Dermis microvascular lymphatic vessel endothelial cell (primary cell): ENCODE results near the gene BPIFA1. TPM values are rescaled to one million over a fixed set of nuclear protein-coding genes. Genes with fewer than 3 reads are reported as not detected.

ENCODE experiments used
- DNase-seq, 2 donors: peaks; one replicate each; pipeline versions ENCODE4 v3.0.0 to v3.0.0-alpha.2; 2010; ENCODE audit warnings: low read depth in 2 of 2
- total RNA-seq: library from RNA; depleted of rRNA; stranded (reverse); fragments of >200 nt; gene quantifications from 2 replicates; pipeline ENCODE4 v1.2.1, GENCODE V29; 2014

The BPIFA1 gene
- total RNA-seq, 1 donor from 2014 or later: not detected

DNA sequence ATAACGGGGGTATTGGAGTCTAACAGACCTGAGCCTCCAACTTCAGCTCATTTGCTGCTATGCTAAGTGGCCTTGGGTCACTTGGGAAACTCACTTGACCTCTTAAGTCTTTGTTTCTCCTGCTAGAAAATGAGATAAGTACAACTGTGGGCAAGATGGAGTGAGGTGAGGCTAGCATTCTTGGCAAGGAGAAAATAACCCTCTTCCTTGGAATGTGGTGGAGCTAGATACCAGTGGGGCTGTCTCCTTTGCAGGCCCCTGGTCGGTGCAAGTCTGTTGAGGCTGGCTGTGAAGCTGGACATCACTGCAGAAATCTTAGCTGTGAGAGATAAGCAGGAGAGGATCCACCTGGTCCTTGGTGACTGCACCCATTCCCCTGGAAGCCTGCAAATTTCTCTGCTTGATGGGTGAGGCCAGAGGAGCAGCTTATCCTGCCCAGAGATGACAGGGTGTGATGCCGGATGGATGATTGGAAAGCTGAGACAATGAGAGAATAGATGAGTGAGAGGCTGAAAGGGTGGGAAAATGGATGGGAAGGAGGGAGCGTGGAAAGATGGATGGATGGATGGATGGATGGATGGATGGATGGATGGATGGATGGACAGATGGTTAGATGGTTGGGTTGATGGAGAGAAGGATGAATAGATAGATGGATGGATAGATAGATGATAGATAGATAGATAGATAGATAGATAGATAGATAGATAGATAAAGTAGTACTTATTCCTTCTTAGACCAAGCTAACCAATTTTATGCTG is 4.4 kb downstream of the BPIFA1 start:
- DNase-seq: no peak

DNA sequence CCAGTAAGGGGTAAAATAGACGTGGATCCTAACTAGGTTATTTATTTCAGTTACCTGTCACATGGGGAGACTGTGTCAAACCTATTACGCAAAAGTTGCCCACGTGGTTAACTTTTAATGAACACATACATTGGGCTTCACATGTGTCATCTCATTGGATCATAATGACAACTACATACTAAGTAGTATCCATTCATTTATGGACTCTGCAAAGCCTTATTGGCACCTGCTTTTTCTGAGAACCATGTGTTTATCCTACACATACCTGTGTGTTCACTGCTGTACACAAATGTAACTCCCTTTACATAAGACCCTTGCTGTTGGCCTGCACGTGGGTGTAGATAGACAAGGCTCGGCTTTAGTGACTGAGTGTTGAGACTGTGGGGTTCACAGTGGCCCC is 5.1 kb downstream of the BPIFA1 start:
- no peak for DNase-seq

DNA sequence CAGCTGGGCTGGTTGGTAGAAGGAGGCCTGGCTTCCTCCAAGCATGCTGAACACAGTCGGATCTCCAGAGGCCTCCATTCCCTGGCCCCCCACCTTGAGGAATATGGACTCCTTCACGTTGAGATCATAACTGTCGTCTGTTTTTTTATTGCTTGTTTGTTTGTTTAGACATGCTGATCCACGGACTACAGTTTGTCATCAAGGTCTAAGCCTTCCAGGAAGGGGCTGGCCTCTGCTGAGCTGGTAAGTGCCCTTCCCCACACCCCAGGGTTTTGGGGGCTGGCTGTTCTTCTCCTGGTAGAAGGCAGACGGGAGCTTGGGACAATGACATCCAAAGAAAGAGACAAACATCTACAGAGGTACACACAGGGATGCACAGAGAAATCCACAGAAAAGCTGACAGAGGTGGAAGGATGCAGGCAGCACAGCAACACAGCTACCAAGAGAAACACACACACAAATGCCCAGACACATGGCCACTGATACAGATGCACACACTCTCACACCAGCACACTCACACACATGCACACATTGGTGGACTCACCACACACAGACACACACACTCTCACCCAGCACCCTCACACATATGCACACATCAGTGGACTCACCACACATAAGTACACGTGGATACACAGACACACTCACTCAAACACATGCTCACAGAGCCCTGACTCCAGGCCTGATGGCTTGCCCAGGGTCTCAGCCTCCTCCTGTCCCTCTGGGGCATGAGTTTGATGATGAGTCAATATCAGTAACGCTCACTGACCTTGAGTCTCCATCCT is 6.7 kb downstream of the BPIFA1 start:
- DNase-seq: no peak

DNA sequence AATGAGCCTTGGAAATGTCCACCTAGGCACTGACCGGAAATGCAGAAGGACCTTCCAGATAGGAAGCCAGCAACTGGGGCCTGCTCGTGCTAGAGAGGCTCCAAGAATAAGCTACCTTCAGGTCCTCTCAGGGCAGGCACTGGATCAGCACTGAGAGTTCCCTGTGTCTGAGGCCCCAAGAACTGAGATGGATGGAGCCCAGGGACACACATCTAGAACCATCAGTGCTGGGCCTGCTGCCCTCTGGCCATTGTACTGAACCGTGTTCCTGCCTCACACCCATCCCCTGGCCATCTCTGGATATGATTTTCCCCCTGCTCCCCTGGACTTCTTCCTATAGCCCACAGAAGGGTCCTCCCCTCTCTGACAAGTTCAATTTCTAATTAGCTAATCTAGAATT is 10.3 kb downstream of the BPIFA1 start:
- DNase-seq: no peak

DNA sequence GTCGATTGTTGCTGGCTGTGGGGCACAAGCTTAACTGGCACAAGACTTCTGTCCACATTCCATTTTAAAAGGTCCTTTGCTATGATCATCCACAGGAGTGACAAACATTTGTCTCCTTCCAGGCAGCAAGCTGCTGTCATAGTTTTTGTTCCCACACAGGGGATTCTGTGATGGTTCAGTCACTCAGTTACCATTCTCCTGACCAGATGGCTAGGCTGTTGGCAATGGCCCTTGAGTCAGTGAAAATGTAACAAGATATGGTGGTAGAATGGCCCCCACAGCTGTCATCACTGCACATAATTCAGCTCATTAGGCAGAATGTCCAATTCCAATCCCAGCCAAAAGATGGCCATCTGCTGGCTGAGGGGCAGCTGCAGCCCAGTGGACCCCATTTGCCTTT is 13.7 kb downstream of the BPIFA1 start:
- no peak for DNase-seq

DNA sequence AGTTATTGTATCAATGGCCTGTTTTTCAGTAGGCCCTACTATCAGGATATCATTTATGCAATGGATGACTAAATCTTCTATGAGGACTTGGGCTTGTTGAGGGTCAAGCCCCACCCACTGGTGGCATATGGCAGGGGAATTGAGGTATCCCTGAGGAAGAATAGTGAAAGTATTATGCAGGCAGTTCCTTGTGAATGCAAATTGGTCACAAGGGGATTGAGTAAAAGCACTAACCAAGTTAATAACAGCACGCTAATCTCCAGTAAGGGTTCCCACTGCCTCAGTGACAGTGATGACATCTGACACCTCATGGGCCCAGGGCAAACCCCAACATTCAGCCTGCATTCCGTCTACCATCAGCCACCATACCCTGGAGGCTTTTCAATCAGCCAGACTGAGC is 14.9 kb downstream of the BPIFA1 start:
- DNase-seq: no peak

DNA sequence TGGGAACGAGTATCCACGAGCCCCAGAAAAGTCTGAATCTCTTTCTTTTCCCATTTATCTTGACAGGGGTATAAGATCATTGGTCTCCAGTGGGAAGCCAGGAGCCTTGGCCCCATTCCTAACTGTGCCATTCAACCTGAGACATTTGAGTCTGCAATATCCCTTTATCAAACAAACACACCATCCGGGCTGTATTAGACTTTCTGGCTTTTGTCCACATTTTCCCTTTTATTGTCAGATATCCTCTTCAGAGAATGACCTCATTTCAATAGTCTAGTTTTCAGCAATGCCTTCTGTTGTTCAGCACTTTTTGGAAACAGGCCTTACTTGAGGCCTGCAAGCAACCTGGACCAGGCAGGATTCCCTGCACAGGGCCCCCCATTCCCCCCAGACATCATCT is 15.7 kb downstream of the BPIFA1 start:
- peak; percentile 13 to 43 for DNase-seq

DNA sequence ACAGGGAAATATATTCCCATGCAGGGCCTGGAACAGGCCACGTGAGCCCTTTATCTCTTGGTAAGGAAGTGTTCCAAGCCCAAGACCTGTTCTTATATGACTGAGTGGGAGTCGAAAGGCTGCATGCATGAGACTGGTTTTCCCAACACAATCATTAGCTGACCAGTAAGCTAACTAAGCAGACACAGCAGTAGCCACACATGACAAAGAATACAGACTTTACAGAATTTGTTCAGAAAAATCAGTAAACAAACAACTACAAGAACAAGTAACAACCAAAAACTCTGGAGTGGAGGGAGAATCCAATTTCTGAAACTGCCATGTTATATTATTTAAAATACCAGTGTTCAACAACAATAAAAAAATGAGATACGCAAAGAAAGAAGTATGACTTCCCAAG is 16.7 kb downstream of the BPIFA1 start:
- DNase-seq: no peak

DNA sequence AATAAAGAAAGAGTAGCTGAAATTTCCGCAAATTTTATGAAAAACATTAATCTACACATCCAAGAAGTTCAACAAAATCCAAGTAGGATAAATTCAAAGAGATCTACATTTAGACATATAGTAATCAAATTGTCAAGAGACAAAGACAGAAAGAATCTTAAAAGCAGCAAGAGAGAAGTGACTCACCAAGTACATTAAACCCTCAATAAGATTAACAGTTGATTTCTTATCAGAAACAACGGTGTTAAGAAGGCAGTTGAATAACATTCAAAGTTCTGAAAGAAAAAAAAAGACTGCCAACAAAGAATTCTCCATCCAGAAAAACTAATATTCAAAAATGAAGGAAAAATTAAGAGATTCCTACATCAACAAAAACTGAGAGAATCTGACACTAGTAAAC is 19.2 kb downstream of the BPIFA1 start:
- no peak for DNase-seq

DNA sequence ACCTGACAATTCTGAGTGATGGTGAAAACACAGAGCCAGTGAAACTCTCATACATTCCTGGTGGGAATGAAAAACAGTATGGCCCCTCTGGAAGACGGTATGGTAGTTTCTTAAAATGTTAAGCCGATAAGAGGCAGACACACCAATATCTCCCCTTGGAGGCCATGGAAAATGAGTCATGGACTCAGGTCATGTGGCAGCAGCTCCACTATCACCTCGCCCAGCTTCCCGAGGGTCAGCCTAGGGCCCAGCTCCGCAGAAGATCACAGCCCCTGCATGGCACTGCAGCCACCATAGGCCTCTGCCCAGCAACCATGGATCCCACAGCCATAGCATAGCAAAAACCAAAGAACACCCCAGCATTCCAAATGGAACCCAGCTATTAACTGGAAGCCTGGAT is 21.4 kb downstream of the BPIFA1 start:
- DNase-seq: no peak

DNA sequence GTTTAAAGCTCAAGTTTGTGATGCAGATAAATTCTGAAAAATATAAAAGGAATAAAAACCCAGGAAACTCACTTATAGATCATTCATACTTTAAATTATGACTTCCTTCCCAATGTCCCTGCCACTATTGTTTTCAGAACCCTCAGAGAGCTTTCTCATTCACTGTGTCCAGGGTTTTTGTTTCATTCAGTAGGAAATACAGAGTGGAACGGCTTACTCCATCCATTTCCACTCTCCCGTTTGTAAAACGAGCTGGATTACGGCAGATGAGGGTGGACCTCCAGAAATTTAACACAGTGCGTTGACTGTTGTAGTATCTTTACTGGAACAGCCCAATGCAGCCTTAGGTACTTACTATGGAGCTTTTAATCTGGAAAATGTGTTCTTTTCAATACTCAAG is 23.6 kb downstream of the BPIFA1 start:
- peak; percentile 26 to 56 for DNase-seq

DNA sequence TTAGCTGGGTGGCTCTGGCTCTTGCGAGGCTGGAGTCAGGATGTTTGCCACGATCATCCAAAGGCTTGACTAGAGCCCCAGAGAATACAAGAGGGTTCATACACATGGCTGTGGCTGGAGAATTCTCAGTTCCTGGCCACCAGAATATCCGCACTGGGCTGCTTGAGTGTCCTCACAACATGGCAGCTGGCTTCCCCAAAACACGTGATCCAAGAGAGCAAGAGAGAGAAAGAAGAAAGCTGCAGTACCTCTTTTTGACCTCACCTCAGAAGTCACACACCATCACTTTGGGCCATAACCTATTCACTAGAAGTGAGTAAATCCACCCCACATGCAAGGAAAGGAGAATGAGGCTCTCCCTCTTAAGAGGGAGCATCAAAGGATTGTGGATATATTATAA is 25.7 kb downstream of the BPIFA1 start:
- no peak for DNase-seq

DNA sequence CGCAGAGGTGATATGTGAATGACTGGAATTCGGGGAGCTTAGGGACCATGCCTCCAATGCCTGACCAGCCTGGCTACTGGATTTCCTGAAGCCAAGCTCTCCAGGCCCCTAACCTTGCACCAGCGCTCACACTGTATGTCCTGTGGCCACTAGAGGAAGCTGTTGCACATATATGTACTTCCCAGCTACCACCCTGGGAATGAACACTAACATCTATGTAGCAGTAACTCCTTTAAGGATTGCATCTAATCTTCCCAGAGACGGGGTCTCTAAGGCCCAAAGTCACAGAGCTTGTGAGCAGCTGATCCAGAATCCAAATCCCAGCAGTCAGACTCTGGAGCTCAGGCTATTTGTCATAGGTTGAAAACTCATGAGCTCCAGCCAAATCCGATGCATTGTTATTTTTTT is 26.9 kb downstream of the BPIFA1 start:
- DNase-seq: peak; percentile 51 to 58

DNA sequence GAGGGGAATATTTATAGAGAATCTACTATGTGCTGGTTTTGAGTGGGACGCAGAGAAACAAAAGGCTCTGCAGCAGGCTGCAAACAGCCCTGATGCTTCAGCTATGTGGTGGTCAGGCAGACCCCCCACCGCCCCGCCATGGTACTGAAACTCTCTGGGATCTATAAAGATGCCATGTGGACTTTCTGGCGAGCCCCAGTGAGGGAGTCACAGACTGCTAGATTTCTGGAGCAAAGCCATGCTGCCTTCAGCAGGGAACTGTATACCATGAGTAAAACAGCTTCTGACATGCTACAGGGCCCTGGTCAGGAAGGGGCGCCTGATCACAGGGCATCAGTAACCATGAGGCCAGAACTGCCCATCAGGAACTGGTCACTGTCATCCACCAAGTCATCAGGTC is 28.0 kb downstream of the BPIFA1 start:
- no peak for DNase-seq

DNA sequence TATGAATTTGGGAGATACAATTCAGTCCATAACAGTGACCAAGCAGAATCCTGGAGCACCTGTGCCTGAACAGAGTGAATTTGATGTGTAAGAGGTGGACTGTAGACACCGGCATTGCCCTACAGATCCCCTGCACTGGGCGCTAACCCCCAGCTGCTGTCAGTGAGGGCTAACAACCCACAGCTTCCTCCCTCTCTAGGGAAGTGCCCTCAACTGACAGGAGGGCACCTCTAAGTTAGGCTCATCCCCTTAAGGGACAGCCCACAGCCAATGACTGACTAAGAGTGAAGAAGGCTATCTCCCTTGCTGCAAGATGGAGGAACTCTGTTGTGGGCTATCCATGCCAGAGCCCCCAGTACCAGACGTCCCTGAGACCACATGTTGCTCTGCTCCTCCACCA is 31.9 kb downstream of the BPIFA1 start:
- no peak for DNase-seq

DNA sequence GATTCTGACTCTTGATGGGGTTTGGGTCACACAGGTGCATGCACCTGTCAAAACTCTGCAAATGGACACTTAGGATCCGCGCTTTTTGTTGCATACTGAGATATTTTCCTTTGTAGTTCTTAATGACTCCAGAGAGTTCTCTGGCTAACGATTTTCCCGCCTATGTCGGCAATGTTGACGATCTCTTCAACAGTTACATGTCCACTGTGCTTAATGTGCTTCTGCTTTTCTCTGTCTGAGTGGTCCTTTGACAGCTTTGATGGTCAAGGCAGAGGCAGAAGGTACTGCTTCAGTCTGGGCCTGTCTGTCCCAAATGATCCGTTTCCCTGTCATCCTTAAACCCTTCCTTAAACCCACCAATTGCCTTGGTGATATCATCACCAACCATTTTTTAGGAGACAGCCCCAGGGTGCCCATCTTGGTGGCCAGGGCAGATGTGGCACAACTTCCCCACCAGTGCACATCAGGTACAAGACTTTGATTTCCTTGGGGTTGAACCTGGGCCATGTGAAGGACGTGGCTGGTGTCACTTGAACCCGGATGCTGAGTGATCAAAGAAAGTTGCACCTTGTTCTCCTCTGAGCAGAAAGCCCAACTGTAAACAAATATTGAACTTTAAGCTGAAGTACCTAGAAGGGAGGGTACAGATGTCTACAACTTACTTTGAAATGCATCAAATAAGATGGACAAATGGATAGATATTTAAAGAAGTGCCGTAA is 36.5 kb downstream of the BPIFA1 start:
- no peak for DNase-seq

DNA sequence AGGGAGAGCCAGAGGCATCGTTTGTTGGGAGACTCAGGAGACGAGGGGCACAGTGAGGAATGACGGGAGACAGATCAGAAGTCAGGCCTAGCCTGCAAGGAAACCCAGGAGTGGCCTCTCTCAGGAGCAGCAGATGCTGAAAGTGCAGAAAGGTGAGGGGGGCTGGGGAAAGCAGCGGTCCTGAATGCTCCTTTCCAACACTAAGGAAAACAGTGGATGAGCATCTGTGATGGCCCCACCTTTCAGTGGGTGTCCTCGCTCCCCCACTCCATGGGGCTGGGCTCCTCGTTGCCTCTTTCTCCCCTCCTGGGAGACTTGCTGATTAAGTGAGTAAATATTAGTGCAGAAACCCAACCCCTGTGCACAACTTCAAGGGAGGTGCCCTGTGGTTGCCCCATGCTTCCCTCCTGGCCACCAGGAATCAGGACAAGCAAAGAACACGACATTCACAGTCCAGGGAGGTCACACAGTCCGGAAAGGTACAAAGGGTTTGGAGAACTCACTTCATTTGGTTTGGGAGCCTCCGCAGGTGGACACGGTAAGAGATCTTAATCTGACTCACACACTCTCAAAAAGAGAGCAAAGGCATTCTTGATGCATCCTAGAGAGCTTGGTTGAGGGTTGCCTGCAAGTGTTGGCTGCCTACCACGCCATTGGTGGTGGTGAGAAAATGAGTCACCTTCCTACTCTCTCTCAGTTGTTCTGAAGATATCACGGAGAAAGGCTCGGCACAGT is 37.5 kb downstream of the BPIFA1 start:
- DNase-seq: no peak

DNA sequence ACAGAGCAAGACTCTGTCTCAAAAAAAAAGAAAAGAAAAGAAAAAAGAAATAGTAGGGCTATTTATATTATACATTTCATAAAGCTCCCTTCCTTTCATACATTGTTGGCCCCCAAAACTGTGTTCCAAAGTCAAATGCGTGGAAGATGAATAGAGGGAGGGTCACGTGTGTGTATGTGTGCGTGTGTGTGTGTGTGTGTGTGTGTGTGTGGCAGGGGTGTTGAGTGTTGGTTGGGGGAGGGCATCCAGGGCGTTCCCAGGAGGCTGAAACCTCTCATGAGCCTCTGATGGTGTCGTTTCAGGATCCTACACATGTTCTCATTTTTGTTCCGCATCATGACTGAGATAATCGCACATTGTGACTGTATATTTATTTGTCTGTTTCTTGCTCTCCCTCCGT is 39.4 kb downstream of the BPIFA1 start:
- no peak for DNase-seq

DNA sequence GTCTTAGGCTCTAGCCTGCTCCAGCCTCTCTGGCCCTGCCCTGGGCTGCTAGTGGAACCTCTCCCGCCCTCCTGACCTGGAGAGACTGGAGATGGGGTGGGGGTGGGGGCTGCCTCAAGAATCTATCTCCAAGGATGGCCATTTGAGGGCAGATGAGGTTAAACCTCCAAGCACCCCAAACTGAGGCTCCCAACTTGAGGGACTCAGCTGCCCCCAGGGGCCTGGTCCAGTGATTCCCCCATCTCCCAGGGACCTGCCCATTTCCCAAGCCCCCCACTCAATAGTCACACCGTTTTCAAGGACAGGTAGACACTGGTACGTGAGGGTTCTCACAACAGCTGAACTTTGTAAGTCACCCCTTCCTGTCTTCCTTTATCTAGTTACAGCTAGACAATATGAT is 40.1 kb downstream of the BPIFA1 start:
- no peak for DNase-seq

DNA sequence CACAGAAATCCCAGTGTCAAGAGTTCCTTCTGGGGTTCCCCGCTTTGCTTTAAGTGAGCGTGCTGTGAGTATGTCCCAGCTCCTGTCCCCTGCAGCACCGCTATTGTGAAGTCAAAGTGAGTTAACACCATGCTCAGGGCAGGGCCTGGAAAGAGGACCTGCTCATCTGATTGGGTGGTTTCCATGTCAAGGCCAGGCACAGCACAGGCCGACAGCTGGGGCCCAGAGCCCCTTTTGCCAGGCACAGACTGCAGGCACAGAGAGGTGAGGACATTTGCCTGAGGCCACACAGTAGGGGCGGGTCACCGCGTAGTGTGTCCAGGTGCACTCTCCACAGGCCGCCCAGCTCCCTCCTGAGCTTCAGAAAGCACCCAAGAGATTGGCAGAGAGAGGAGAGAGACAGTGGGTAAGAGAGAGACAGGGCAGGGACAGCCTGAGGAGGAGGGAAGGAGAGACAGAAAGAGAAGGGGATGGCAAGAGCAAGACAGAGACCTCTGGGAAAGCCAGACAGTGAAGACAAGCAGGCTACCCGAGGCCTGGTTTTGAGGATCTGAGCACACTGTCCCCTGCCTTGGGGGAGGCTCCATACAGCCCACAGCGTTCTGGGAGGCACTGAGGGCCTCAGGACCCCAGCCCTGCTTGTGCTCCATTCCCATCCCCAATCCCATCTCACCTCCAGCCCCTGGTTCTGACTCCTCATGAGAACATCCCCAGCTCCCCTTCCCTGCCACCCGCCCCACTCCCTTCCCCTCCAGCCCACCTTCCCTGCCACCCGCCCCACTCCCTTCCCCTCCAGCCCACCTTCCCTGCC is 40.7 kb downstream of the BPIFA1 start:
- DNase-seq: no peak
